K562 (cell line): ENCODE data around the gene LINGO3. TPM values are rescaled to one million over a fixed set of nuclear protein-coding genes. Genes with fewer than 3 reads are reported as not detected.

Experiments
- ATAC-seq: fragments of 200-7000 bp; cut with Tn5 transposase; 3 replicates; pipeline ENCODE4 v1.9.1; 2020; ENCODE audit warnings: moderate library complexity
- BruUV-seq: library from RNA; stranded (reverse); fragments of 400-500 nt; replicated peaks from 2 replicates; lab custom pipeline; 2021; lab: Mats Ljungman, UMichigan
- CTCF ChIA-PET: fragments of 300-600 bp; formaldehyde crosslinking; extraction: SDS; loops from one replicate; lab custom pipeline; 2021; ENCODE audit warnings: low intra/inter-chr PET ratio; lab: Yijun Ruan, JAX
- POLR2A ChIA-PET: fragments of 300-600, 350-650 bp; sonication (Branson Sonifier 250); formaldehyde crosslinking; extraction: SDS; loops from one replicate; lab custom pipeline; 2021; ENCODE audit warnings: antibody characterized with exemption, inconsistent platforms; lab: Yijun Ruan, JAX
- DNase-seq, 4 experiments: peaks; one replicate each; pipeline versions ENCODE4 v3.0.0 to v3.0.0-alpha.2; 2011 to 2018; ENCODE audit warnings: low spot score in 3 of 4, mixed read lengths in 3 of 4; ENCODE audit errors: extremely low read depth in 1 of 4
- FAIRE-seq: peaks from 2 replicates; lab custom pipeline; 2011; peaks lifted over from hg19 to GRCh38; lab: Jason Lieb, UNC
- H2AFZ ChIP-seq: 2 replicates; pipeline ENCODE4 v1.6.0; 2011; ENCODE audit warnings: low read depth, low read length, control low read depth, inconsistent platforms
- H3K27ac ChIP-seq: fragments of 200-600 bp; 3 replicates; pipeline ENCODE4 v1.8.0; 2011; ENCODE audit warnings: low read depth, mild to moderate bottlenecking, control low read depth, inconsistent platforms, low read length, moderate library complexity, mixed read lengths; ENCODE audit errors: extremely low read depth
- H3K27me3 ChIP-seq, 2 experiments: fragments of 300-600 bp in 1 of 2; 2 replicates in 1 of 2; 3 replicates in 1 of 2; pipeline versions ENCODE4 v1.6.0 to v1.8.0; 2011; ENCODE audit warnings: inconsistent platforms in 2 of 2, low read length in 2 of 2, mild to moderate bottlenecking in 1 of 2, mixed read lengths in 1 of 2, moderate library complexity in 1 of 2; ENCODE audit not compliant: control insufficient read depth in 2 of 2, insufficient read depth in 2 of 2
- H3K36me3 ChIP-seq: fragments of 300-600 bp; 3 replicates; pipeline ENCODE4 v1.8.0; 2011; ENCODE audit warnings: mild to moderate bottlenecking, low read length, inconsistent platforms; ENCODE audit not compliant: control insufficient read depth, insufficient read depth
- H3K4me1 ChIP-seq, 2 experiments: fragments of 200-600 bp in 1 of 2; replicated peaks in 1 of 2; 2 replicates in 1 of 2; 3 replicates in 1 of 2; pipeline versions ENCODE4 v1.5.1 to v1.8.0; 2011; ENCODE audit warnings: inconsistent platforms in 2 of 2, low read length in 2 of 2, mild to moderate bottlenecking in 1 of 2, mixed read lengths in 1 of 2, moderate library complexity in 1 of 2; ENCODE audit not compliant: control insufficient read depth in 2 of 2, insufficient read depth in 2 of 2
- H3K4me2 ChIP-seq: 2 replicates; pipeline ENCODE4 v1.6.1; 2011; ENCODE audit warnings: low read length, control low read depth, inconsistent platforms, mixed read lengths; ENCODE audit not compliant: insufficient read depth
- H3K4me3 ChIP-seq: fragments of 200-600 bp; sonication (generic), shearing (Covaris generic); 2 replicates; pipeline ENCODE4 v1.5.1; 2016; ENCODE audit warnings: control low read depth, inconsistent platforms
- H3K79me2 ChIP-seq: fragments of 200-600 bp; 3 replicates; pipeline ENCODE4 v1.8.0; 2011; ENCODE audit warnings: low read length, inconsistent platforms; ENCODE audit not compliant: control insufficient read depth, insufficient read depth
- H3K9ac ChIP-seq, 2 experiments: 2 replicates each; pipeline versions ENCODE4 v1.6.0 to v1.6.1; 2011; ENCODE audit warnings: low read depth in 2 of 2, low read length in 2 of 2, control low read depth in 1 of 2, inconsistent platforms in 1 of 2, mild to moderate bottlenecking in 1 of 2, mixed read lengths in 1 of 2; ENCODE audit not compliant: insufficient read depth in 1 of 2
- H3K9me1 ChIP-seq: one replicate; pipeline ENCODE4 v1.6.0; 2011; ENCODE audit warnings: inconsistent platforms, mild to moderate bottlenecking, low read length, moderate library complexity; ENCODE audit not compliant: control insufficient read depth, insufficient read depth
- H3K9me3 ChIP-seq: replicated peaks from 2 replicates; pipeline ENCODE4 v1.5.1; 2011; ENCODE audit warnings: low read depth, low read length, inconsistent platforms; ENCODE audit not compliant: control insufficient read depth, insufficient read depth
- H4K20me1 ChIP-seq: replicated peaks from 2 replicates; pipeline ENCODE4 v1.6.1; 2011; ENCODE audit warnings: low read length, inconsistent platforms, mixed read lengths; ENCODE audit not compliant: control insufficient read depth, insufficient read depth
- CBX5 ChIP-seq: IDR thresholded peaks from 2 replicates; pipeline ENCODE4 v1.6.1; 2014; ENCODE audit warnings: low read depth, borderline replicate concordance
- COPS2 ChIP-seq: fragments of 450-650 bp; conservative IDR thresholded peaks from 2 replicates; pipeline ENCODE4 v1.6.1; 2016; ENCODE audit warnings: mild to moderate bottlenecking, moderate library complexity
- FOXM1 ChIP-seq, 2 experiments: fragments of 450-650 bp in 1 of 2; sonication (generic) in 1 of 2; formaldehyde crosslinking in 1 of 2; IDR thresholded peaks; 2 replicates each; pipeline versions ENCODE4 v1.6.1 to v1.9.0; 2017 to 2022; ENCODE audit warnings: low read depth in 2 of 2, mild to moderate bottlenecking in 2 of 2, missing genetic modification reagents in 1 of 2, moderate library complexity in 1 of 2
- NFIC ChIP-seq: fragments of 450-650 bp; IDR thresholded peaks from 2 replicates; pipeline ENCODE4 v1.6.1; 2017; ENCODE audit warnings: mild to moderate bottlenecking, inconsistent platforms
- PRDM10 ChIP-seq: fragments of 450-650 bp; IDR thresholded peaks from 2 replicates; pipeline ENCODE4 v1.6.1; 2018; ENCODE audit not compliant: partially characterized antibody
- ZFP36 ChIP-seq: fragments of 150-350 bp; IDR thresholded peaks from 2 replicates; pipeline ENCODE4 v1.6.1; 2018; ENCODE audit warnings: low read length, low read depth; ENCODE audit not compliant: partially characterized antibody
- ZKSCAN8 ChIP-seq: fragments of 200-800 bp; sonication (Bioruptor generic); IDR thresholded peaks from 2 replicates; pipeline ENCODE4 v1.6.1; 2016; ENCODE audit warnings: missing genetic modification characterization, missing compliant biosample characterization
- WGBS: fragments of 100-300 bp; shearing (Covaris generic); methylation state at CpG from one replicate; pipeline ENCODE4 v1.1.6; 2016; ENCODE audit warnings: low coverage, mixed read lengths; ENCODE audit not compliant: insufficient coverage; ENCODE audit errors: missing lambda C conversion rate; 5-methylcytosine and 5-hydroxymethylcytosine counted together
- in situ Hi-C: fragments of 300-500 bp; cut with MboI; formaldehyde crosslinking; loops from 4 replicates; pipeline ENCODE4 v1.15.0; 2018; ENCODE audit warnings: inconsistent platforms, mixed read lengths
- intact Hi-C: fragments of 100-400 bp; cut with micrococcal nuclease; formaldehyde crosslinking; loops from 2 replicates; pipeline ENCODE4 v1.14.2; 2022
- polyA plus RNA-seq, 8 experiments: library from polyadenylated mRNA; depleted of rRNA in 4 of 8; stranded (reverse) in 5 of 8; unstranded in 3 of 8; fragments of >200 nt; fragmentation: Nextera tagmentation in 2 of 8; fragmentation: Illumina TruSeq in 1 of 8; extraction: Ambion mirVana in 2 of 8; extraction: Trizol in 1 of 8; gene quantifications; 2 replicates each; pipeline versions ENCODE4 v1.2.1 to v1.2.3, GENCODE V29; 2011 to 2014; ENCODE audit warnings: inconsistent platforms in 1 of 8, missing spikeins in 1 of 8
- total RNA-seq, 7 experiments: library from RNA; depleted of rRNA in 6 of 7; stranded (reverse); fragments of >200 nt in 6 of 7; fragmentation: Illumina TruSeq in 2 of 7; extraction: Trizol in 2 of 7; gene quantifications; 2 replicates each; pipeline versions ENCODE4 v1.2.1 to v1.2.3, GENCODE V29; 2011 to 2021; ENCODE audit warnings: low replicate concordance in 1 of 7

LINGO3 gene
- total and polyA plus RNA-seq, 9 of the 15 experiments (the other 6 are each of a cell fraction or from before 2014, with no cell fraction given), result 0.03 to 0.05 (median 0.03) TPM; not detected in 6

- DNase-seq (no peak), FAIRE-seq (no peak), ATAC-seq (peak; percentile 16; the same call in 2 of the 3 replicates)
- H3K4me2 ChIP-seq, result no peak overlapping the region
- no peaks in the 10 kb centered on the region for H4K20me1 ChIP-seq
- in situ Hi-C loops, result loop anchor here (10.0 kb wide), 1 partner anchor 75 kb away; the partner anchor contains the start of genes PLEKHJ1 and SF3A2
- peaks cover 3 to 45% of the 10 kb centered on the region in 2 experiments; a peak in 3 of 5 replicates for H3K4me1 ChIP-seq
- H3K9me3 ChIP-seq, result peaks cover 4% of the 10 kb centered on the region
- H3K4me3 ChIP-seq, result no peak overlapping the region
- WGBS, result 40% methylated on average over 17 of the region's 17 CpGs
- H3K9me1 ChIP-seq, result no peaks in the 10 kb centered on the region
- peaks cover 0 to 9% of the 10 kb centered on the region in 2 experiments; a peak in 2 of 5 replicates for H3K27me3 ChIP-seq
- CTCF ChIA-PET, result no interaction called here
- H3K27ac ChIP-seq, result no peak overlapping the region
- TF ChIP-seq PRDM10, result peak; percentile 59
- TF ChIP-seq CBX5, result no peak
- TF ChIP-seq ZFP36, result peak; percentile 38
- no peak for TF ChIP-seq COPS2
- TF ChIP-seq ZKSCAN8 (CRISPR knock-in tag), result peak; percentile 89
- 0 out of 2 replicates have a peak, but pooled peaks have one; percentile 29 for TF ChIP-seq NFIC
- TF ChIP-seq FOXM1 (IDR thresholded peaks at IDR 0.05; ENCODE audit: low read depth), result no peak
- no peak for TF ChIP-seq FOXM1 (CRISPR knock-in tag; IDR thresholded peaks at IDR 0.05; ENCODE audit: low read depth)
- TF ChIP-seq, all 486 proteins: peak for 4
- intact Hi-C loops, result no loop called here
- H3K36me3 ChIP-seq, result no peaks in the 10 kb centered on the region
- POLR2A ChIA-PET, result interaction anchor here (0.5 to 0.6 kb wide), 3 partner anchors 119 to 251 kb away, joined by 3 read pairs; no protein-coding TSS in a partner anchor
- H2AFZ ChIP-seq, result no peak overlapping the region
- H3K9ac ChIP-seq, result 0 out of 4 replicates have a peak overlapping the region, but pooled peaks of 1 of the 2 experiments have one; percentile 43
- BruUV-seq, result no TSS peak
- no peaks in the 10 kb centered on the region for H3K79me2 ChIP-seq
These were observed 1.9 kb upstream of the LINGO3 start for GRCh38 chr19:2309734-2310362.
